HCT116 (cell line): ENCODE data around the gene CCDC40. TPM values are rescaled to one million over a fixed set of nuclear protein-coding genes. Genes with fewer than 3 reads are reported as not detected.

Experiments
- ATAC-seq: fragments of 200-7000 bp; cut with Tn5 transposase; 2 replicates; pipeline ENCODE4 v1.9.1; 2020; ENCODE audit warnings: mild to moderate bottlenecking, moderate library complexity
- BruUV-seq: library from RNA; stranded (reverse); fragments of 400-500 nt; replicated peaks from 2 replicates; lab custom pipeline; 2021; lab: Mats Ljungman, UMichigan
- CTCF ChIA-PET: fragments of 300-600 bp; sonication (Branson Sonifier 250); formaldehyde crosslinking; loops from one replicate; lab custom pipeline; 2021; ENCODE audit warnings: antibody characterized with exemption; lab: Charles Lee
- POLR2A ChIA-PET: fragments of 300-600, 350-600 bp; sonication (Branson Sonifier 250); formaldehyde crosslinking; loops from one replicate; lab custom pipeline; 2021; ENCODE audit warnings: antibody characterized with exemption; lab: Charles Lee
- RAD21 ChIA-PET, 2 experiments: fragments of 300-600 bp; sonication (Branson Sonifier 250); formaldehyde crosslinking; loops; one replicate each; lab custom pipeline; 2023; ENCODE audit warnings: low total read pairs in 2 of 2; ENCODE audit not compliant: uncharacterized antibody in 2 of 2, unreplicated experiment in 2 of 2, low non-redundant PET in 1 of 2; lab: Charles Lee
- DNase-seq: peaks from one replicate; pipeline ENCODE4 v3.0.0-alpha.2; 2010; ENCODE audit warnings: low read depth, low spot score
- H2AFZ ChIP-seq: fragments of 200-600 bp; shearing (Covaris generic), sonication (generic); 2 replicates; pipeline ENCODE4 v1.6.1; 2017; ENCODE audit warnings: low read depth, mixed run types, mixed read lengths, antibody characterized with exemption, low read length; ENCODE audit not compliant: poor library complexity, severe bottlenecking
- H3K27ac ChIP-seq: 2 replicates; pipeline ENCODE4 v1.5.1; 2012; ENCODE audit warnings: low read depth, low read length
- H3K27me3 ChIP-seq: fragments of 200-600 bp; sonication (generic); 2 replicates; pipeline ENCODE4 v1.6.1; 2016; ENCODE audit warnings: mixed run types, low read length, mixed read lengths; ENCODE audit not compliant: insufficient read depth
- H3K36me3 ChIP-seq, 2 experiments: fragments of 200-500 bp in 1 of 2; fragments of 200-600 bp in 1 of 2; sonication (Bioruptor generic) in 1 of 2; sonication (generic) in 1 of 2; 2 replicates each; pipeline versions ENCODE4 v1.5.1 to v1.6.1; 2014 to 2016; ENCODE audit warnings: low read length in 2 of 2, inconsistent platforms in 1 of 2, mixed read lengths in 1 of 2, mixed run types in 1 of 2; ENCODE audit not compliant: insufficient read depth in 2 of 2, control insufficient read depth in 1 of 2
- H3K4me1 ChIP-seq, 2 experiments: fragments of 200-600 bp in 1 of 2; sonication (generic) in 1 of 2; 2 replicates each; pipeline versions ENCODE4 v1.5.1 to v1.6.1; 2012 to 2017; ENCODE audit warnings: low read length in 2 of 2, inconsistent platforms in 1 of 2, mild to moderate bottlenecking in 1 of 2, mixed read lengths in 1 of 2, mixed run types in 1 of 2, moderate library complexity in 1 of 2; ENCODE audit not compliant: insufficient read depth in 2 of 2, control insufficient read depth in 1 of 2
- H3K4me2 ChIP-seq: fragments of 200-600 bp; sonication (generic); 2 replicates; pipeline ENCODE4 v1.6.1; 2017; ENCODE audit warnings: mixed run types, low read length, mixed read lengths
- H3K4me3 ChIP-seq, 2 experiments: fragments of 200-600 bp in 1 of 2; sonication (generic) in 1 of 2; replicated peaks in 1 of 2; 2 replicates each; pipeline ENCODE4 v1.5.1; 2011 to 2016; ENCODE audit warnings: low read length in 2 of 2, control low read depth in 1 of 2, low read depth in 1 of 2, mild to moderate bottlenecking in 1 of 2, mixed read lengths in 1 of 2, mixed run types in 1 of 2
- H3K79me2 ChIP-seq: fragments of 200-600 bp; sonication (generic); 2 replicates; pipeline ENCODE4 v1.6.1; 2017; ENCODE audit warnings: mild to moderate bottlenecking, mixed run types, low read length, moderate library complexity, mixed read lengths; ENCODE audit not compliant: insufficient read depth
- H3K9ac ChIP-seq: fragments of 200-600 bp; sonication (generic); 2 replicates; pipeline ENCODE4 v1.6.1; 2016; ENCODE audit warnings: low read length, mixed read lengths
- H3K9me2 ChIP-seq: fragments of 200-600 bp; sonication (generic), shearing (Covaris generic); 2 replicates; pipeline ENCODE4 v1.6.1; 2017; ENCODE audit warnings: mixed run types, mild to moderate bottlenecking, moderate library complexity; ENCODE audit not compliant: insufficient read depth
- H3K9me3 ChIP-seq, 2 experiments: fragments of 200-500 bp in 1 of 2; fragments of 200-600 bp in 1 of 2; sonication (Bioruptor generic) in 1 of 2; sonication (generic) in 1 of 2; 2 replicates each; pipeline ENCODE4 v1.6.1; 2014 to 2017; ENCODE audit warnings: low read length in 2 of 2, mixed read lengths in 2 of 2, inconsistent platforms in 1 of 2, low read depth in 1 of 2, mild to moderate bottlenecking in 1 of 2, mixed run types in 1 of 2, moderate library complexity in 1 of 2; ENCODE audit not compliant: control insufficient read depth in 1 of 2, insufficient read depth in 1 of 2
- H4K20me1 ChIP-seq: fragments of 200-600 bp; sonication (generic), shearing (Covaris generic); 2 replicates; pipeline ENCODE4 v1.6.1; 2017; ENCODE audit warnings: mixed run types, mild to moderate bottlenecking, moderate library complexity; ENCODE audit not compliant: insufficient read depth
- CTCF ChIP-seq, 3 experiments: fragments of 200-600 bp in 1 of 3; sonication (generic) in 1 of 3; IDR thresholded peaks in 2 of 3; conservative IDR thresholded peaks in 1 of 3; 2 replicates each; pipeline ENCODE4 v1.5.1; 2012 to 2017; ENCODE audit warnings: low read depth in 2 of 3, low read length in 2 of 3, antibody characterized with exemption in 1 of 3, borderline replicate concordance in 1 of 3, control low read depth in 1 of 3, mild to moderate bottlenecking in 1 of 3, mixed read lengths in 1 of 3, mixed run types in 1 of 3, moderate library complexity in 1 of 3; ENCODE audit not compliant: insufficient read depth in 1 of 3
- EZH2phosphoT487 ChIP-seq: fragments of 200-600 bp; IDR thresholded peaks from 2 replicates; pipeline ENCODE4 v1.6.1; 2018; ENCODE audit warnings: antibody characterized with exemption, borderline replicate concordance
- RAD21 ChIP-seq: IDR thresholded peaks from 2 replicates; pipeline ENCODE4 v1.6.1; 2012; ENCODE audit warnings: low read depth, mild to moderate bottlenecking
- REST ChIP-seq: IDR thresholded peaks from 2 replicates; pipeline ENCODE4 v1.6.1; 2012; ENCODE audit warnings: low read depth
- YY1 ChIP-seq: IDR thresholded peaks from 2 replicates; pipeline ENCODE4 v1.6.1; 2011; ENCODE audit warnings: low read length, low read depth, moderate library complexity, mild to moderate bottlenecking; ENCODE audit not compliant: insufficient replicate concordance; ENCODE audit errors: extremely low read depth
- ZBTB33 ChIP-seq: IDR thresholded peaks from 2 replicates; pipeline ENCODE4 v1.6.1; 2011; ENCODE audit warnings: mild to moderate bottlenecking, low read length, moderate library complexity; ENCODE audit not compliant: insufficient replicate concordance; ENCODE audit errors: extremely low read depth
- ZNF274 ChIP-seq: fragments of 200-500 bp; sonication (Bioruptor generic); IDR thresholded peaks from 2 replicates; pipeline ENCODE4 v1.6.1; 2014; ENCODE audit warnings: mild to moderate bottlenecking, low read depth, low read length, inconsistent platforms
- intact Hi-C: fragments of 100-400 bp; cut with micrococcal nuclease; formaldehyde crosslinking; loops from 2 replicates; pipeline ENCODE4 v1.10.0; 2022
- total RNA-seq: library from RNA; stranded (reverse); gene quantifications from one replicate; pipeline ENCODE4 v1.2.1, GENCODE V29; 2021; ENCODE audit not compliant: unreplicated experiment

The CCDC40 gene
- total RNA-seq, 1 experiment from 2014 or later, result 10.3 TPM

GRCh38 chr17:80111702-80112470 is 75.4 kb downstream of the CCDC40 start:
- Histone ChIP-seq H3K27me3 (no peaks in the 10 kb centered on the region), H3K4me2 (no peak overlapping the region), H3K9ac (no peak overlapping the region), H2AFZ (no peak overlapping the region), H4K20me1 (no peaks in the 10 kb centered on the region), H3K9me3 (no peaks in the 10 kb centered on the region), H3K4me3 (no peak overlapping the region), H3K4me1 (no peaks in the 10 kb centered on the region), H3K27ac (no peak overlapping the region), H3K36me3 (peaks cover 0 to 4% of the 10 kb centered on the region in 2 experiments; a peak in 1 of 4 replicates), H3K9me2 (no peaks in the 10 kb centered on the region), H3K79me2 (no peaks in the 10 kb centered on the region)
- DNase-seq, result no peak
- TF ChIP-seq CTCF (IDR thresholded peaks at IDR 0.05 in 2 of 3, conservative IDR thresholded peaks at IDR 0.05 in 1 of 3; ENCODE audit: borderline replicate concordance in 1 of 3, insufficient read depth in 1 of 3, low read depth in 2 of 3, low read length in 2 of 3), result peak in 1 of 3 experiments; percentile 36; a peak in 1 of 6 replicates
- TF ChIP-seq EZH2phosphoT487, result no peak
- peak; percentile 77 for ATAC-seq
- RAD21 ChIA-PET, result no interaction called here
- POLR2A ChIA-PET, result interaction anchor here (1.7 kb wide), 1 partner anchor 10 kb away, joined by 5 read pairs; the partner anchor contains the start of gene GAA
- intact Hi-C loops, result no loop called here
- BruUV-seq, result no TSS peak
- CTCF ChIA-PET, result interaction anchor here (1.3 kb wide), 2 partner anchors 10 to 12 kb away, joined by 4 to 5 read pairs; partner anchors contain the start of gene GAA

GRCh38 chr17:80112471-80113032 is 76.1 kb downstream of the CCDC40 start:
- BruUV-seq, result no TSS peak
- CTCF ChIA-PET, result interaction anchor here (1.3 kb wide), 2 partner anchors 11 kb away, joined by 4 to 5 read pairs; partner anchors contain the start of gene GAA
- POLR2A ChIA-PET, result interaction anchor here (1.7 kb wide), 1 partner anchor 11 kb away, joined by 5 read pairs; the partner anchor contains the start of gene GAA

More at GRCh38 chr17:80112471-80113032, 76.1 kb downstream of the CCDC40 start:
- Histone ChIP-seq H2AFZ (no peak overlapping the region), H3K79me2 (no peaks in the 10 kb centered on the region), H3K9me2 (no peaks in the 10 kb centered on the region)
- DNase-seq, result no peak
- TF ChIP-seq REST (no peak), YY1 (no peak), ZBTB33 (no peak), RAD21 (no peak), ZNF274 (no peak)
- TF ChIP-seq, all 23 proteins: peak for 0
- no peak overlapping the region for H3K9ac ChIP-seq
- H3K27me3 ChIP-seq, result no peaks in the 10 kb centered on the region
- H4K20me1 ChIP-seq, result no peaks in the 10 kb centered on the region
- no peak overlapping the region for H3K4me2 ChIP-seq
- H3K9me3 ChIP-seq, result no peaks in the 10 kb centered on the region
- RAD21 ChIA-PET, result no interaction called here
- ATAC-seq, result no peak
- no peak overlapping the region for H3K4me3 ChIP-seq
- H3K36me3 ChIP-seq, result peaks cover 0 to 4% of the 10 kb centered on the region in 2 experiments; a peak in 1 of 4 replicates
- intact Hi-C loops, result no loop called here
- H3K27ac ChIP-seq, result no peak overlapping the region
- no peaks in the 10 kb centered on the region for H3K4me1 ChIP-seq
